GM13976 (cell line): Measurements from ENCODE around the gene GATM.
A peak's percentile ranks its signal among the peaks of the same experiment; 100 is the strongest.

Experiments used
- DNase-seq: peaks from one replicate; pipeline ENCODE4 v3.0.0; 2012; ENCODE audit warnings: low spot score
- in situ Hi-C: fragments of 300-500 bp; cut with MboI; formaldehyde crosslinking; loops from one replicate; pipeline ENCODE4 v1.12.0; 2022; ENCODE audit warnings: low sequenced_read_pairs, mixed read lengths, inconsistent platforms; ENCODE audit not compliant: unreplicated experiment
- TF ChIP-seq, protein P1 (sequence below): IDR thresholded peaks from 2 replicates; pipeline ENCODE4 v1.5.1; 2012; ENCODE audit warnings: borderline replicate concordance, mild to moderate bottlenecking; ENCODE audit not compliant: insufficient read depth; ENCODE audit errors: extremely low read depth, missing control alignments, control extremely low read depth

GATM gene

DNA sequence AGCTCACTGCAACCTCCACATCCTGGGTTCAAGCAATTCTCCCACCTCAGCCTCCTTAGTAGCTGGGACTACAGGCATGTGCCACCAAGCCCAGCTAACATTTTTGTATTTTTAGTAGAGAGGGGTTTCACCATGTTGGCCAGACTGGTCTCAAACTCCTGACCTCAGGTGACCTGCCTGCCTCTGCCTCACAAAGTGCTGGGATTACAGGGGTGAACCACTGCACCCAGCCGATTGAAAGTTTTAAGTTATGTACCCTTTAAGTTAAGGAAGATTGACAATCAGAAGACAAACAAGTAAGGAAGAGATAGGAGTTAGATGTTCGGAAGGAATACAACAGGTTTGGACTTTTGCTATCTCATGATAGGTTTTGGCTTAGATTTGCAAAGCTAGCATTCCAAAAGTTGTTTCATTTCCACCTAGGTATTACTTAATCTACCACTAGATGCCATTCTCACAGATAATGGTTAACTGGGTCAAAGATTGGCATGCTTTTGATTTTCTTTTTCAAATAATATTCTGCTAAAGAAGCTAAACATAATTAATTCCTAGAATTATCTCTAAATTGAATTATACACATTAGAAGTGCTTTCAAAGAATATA is 35.0 kb downstream of the GATM start:
- TF ChIP-seq, protein P1, sequence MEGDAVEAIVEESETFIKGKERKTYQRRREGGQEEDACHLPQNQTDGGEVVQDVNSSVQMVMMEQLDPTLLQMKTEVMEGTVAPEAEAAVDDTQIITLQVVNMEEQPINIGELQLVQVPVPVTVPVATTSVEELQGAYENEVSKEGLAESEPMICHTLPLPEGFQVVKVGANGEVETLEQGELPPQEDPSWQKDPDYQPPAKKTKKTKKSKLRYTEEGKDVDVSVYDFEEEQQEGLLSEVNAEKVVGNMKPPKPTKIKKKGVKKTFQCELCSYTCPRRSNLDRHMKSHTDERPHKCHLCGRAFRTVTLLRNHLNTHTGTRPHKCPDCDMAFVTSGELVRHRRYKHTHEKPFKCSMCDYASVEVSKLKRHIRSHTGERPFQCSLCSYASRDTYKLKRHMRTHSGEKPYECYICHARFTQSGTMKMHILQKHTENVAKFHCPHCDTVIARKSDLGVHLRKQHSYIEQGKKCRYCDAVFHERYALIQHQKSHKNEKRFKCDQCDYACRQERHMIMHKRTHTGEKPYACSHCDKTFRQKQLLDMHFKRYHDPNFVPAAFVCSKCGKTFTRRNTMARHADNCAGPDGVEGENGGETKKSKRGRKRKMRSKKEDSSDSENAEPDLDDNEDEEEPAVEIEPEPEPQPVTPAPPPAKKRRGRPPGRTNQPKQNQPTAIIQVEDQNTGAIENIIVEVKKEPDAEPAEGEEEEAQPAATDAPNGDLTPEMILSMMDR = no peak
- in situ Hi-C loops = no loop called here
- DNase-seq = no peak

DNA sequence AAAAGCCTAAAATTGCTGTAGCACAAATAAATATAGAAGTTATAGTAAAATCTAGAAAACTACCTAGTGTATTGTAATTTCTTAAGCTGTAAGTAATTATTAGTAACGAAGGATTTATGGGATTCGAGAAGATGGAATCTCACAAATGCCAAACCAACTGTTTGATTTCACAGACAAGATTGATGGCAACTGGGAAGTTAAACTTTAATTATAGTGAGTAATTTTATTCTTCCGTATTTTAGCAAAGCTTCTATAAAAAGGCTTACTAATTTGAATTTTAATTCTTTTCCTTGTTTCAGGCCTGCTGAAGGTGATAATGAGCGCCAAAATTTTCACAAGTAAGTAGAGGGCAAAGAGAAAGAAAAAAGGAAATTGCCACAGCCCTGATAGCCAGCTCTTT is 36.6 kb downstream of the GATM start:
- TF ChIP-seq, protein P1 = no peak
- in situ Hi-C loops = no loop called here

DNA sequence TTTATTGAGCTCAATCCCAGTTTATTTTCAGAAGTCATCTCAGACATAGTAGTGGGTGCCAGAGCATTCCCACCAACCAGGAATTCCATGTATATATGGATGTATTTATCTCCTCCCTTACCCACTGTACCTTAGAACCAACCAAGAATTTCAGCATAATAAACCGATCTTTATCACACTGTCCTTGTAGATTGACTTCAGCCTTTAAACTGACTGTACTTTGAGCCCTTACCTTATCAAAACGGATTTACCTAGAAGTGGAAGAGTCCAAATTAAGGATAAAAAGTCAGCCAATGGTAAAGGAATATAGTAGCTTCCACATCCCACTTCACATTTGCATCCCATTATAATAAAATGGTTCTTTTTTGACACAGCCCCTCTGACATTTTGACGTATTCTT is 37.9 kb downstream of the GATM start:
- TF ChIP-seq, protein P1 = no peak
- in situ Hi-C loops = no loop called here
- DNase-seq = no peak

More for the DNA sequence above, 36.6 kb downstream of the GATM start:
- DNase-seq = no peak

DNA sequence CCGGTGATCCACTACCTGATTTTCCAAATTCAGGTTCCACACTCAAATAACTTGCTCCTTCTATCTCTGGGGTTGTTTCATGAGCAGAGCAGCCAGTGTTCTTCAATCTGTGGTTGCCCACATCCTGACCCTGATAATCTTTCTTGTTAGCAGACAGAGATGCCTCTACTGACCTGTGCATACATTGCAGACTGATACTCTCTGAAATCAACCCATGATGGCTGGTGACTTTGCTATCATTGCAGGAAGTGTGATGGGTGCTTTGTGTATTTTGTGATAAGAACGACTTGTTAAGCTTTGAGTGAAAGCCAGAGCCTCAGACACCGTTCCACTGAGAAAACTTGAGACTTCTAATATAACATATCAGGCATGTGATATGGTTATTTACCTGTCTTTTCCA is 39.9 kb downstream of the GATM start:
- DNase-seq = no peak
- in situ Hi-C loops = no loop called here
- TF ChIP-seq, protein P1 = no peak

DNA sequence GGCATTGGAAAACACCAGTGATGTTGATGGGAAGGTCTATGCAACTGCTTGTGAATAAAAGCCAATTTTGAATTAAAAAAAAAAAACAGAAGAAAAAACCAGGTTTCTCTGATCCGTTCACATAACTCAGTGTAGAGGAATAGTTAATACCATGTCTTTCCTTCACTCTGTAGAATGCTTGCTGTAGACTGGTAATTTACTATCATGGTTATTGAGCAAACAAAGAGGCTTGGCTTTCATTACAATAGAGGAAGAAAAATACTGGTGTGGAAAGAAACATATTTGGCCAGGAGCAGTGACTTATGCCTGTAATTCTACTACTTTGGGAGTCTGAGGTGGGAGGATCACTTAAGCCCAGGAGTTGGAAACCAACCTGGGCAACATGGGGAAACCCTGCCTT is 41.1 kb downstream of the GATM start:
- TF ChIP-seq, protein P1 = no peak
- in situ Hi-C loops = no loop called here
- DNase-seq = no peak

DNA sequence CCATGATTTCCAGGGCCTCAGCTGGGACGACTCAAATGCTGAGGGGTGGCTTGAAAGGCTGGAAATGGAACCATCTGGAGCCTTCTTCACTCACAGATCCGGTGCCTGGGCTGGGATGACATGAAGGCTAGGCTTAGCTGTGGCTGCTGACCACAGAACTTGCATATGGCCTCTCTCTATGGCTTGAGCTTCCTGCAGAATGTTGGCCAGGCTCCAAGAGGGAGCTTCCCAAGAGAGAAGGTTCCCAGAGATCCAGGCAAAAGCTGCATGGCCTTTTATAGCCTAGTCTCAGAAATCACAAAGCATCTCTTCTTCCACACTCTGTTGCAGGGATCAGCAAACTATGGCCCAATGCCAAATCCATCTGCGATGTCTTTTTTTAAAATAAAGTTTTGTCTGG is 44.8 kb downstream of the GATM start:
- peak; percentile 29 for DNase-seq
- in situ Hi-C loops = no loop called here
- TF ChIP-seq, protein P1 = no peak

DNA sequence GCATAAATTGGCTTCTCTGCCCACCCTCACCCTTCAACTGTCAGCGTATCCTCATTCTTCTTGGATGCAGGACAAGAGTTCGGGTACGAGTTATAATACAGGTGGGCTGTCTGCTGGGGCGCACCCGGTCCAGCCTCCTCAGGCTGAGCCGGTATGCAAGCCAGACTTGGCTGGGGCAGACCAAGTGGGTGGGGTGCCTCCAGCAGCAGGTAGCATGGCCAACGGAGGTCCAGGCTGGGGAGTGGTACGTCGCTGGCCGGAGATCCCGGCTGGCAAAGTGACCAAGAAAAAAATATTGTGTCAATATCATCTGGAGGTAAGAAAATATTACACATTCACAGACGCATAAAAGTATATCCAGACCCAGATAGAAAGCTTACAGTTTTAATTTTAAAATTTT is 45.6 kb downstream of the GATM start:
- TF ChIP-seq, protein P1 = no peak
- DNase-seq = no peak
- in situ Hi-C loops = no loop called here
